GM18951 (cell line): Measurements from ENCODE around the gene UBE2L3.
A peak's percentile ranks its signal among the peaks of the same experiment; 100 is the strongest.

ENCODE experiments used
- POLR2A ChIP-seq: IDR thresholded peaks from 4 replicates; pipeline ENCODE4 v1.6.1; 2011; ENCODE audit warnings: mild to moderate bottlenecking; ENCODE audit not compliant: insufficient read length, insufficient read depth; ENCODE audit errors: extremely low read depth
- in situ Hi-C: fragments of 300-500 bp; cut with MboI; formaldehyde crosslinking; loops from one replicate; pipeline ENCODE4 v1.12.0; 2022; ENCODE audit warnings: low sequenced_read_pairs, mixed read lengths, inconsistent platforms; ENCODE audit not compliant: unreplicated experiment

Gene UBE2L3

GRCh38 chr22:21642584-21643448 is 75.3 kb downstream of the UBE2L3 start:
- peak; percentile 38 for TF ChIP-seq POLR2A
- in situ Hi-C loops, result loop anchor here (25.0 kb wide), 1 partner anchor 231 kb away; the partner anchor contains the start of gene HIC2

DNA sequence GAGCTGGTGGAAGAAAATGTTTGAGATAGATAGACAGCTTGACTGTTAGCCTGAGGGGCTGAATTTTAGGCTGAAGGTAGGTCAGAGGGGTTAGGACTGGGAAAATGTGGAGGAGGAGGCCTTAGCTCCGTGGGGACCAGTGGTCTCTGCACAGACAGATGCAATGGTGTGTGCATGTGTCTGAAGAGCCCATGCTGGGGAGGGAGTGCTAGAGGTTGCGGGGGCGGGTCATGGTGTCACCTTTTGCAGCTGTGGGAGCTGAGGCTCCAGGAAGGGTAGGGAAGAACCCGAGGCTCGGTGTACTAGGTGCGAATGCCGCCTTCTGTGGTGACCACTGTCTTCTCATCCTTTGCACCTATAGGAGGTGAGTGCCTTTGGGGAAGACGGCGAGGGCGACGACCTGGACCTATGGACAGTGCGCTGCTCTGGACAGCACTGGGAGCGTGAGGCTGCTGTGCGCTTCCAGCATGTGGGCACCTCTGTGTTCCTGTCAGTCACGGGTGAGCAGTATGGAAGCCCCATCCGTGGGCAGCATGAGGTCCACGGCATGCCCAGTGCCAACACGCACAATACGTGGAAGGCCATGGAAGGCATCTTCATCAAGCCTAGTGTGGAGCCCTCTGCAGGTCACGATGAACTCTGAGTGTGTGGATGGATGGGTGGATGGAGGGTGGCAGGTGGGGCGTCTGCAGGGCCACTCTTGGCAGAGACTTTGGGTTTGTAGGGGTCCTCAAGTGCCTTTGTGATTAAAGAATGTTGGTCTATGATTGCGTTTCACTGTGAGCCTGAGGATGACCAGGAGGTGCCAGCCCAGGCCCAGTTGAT is 76.2 kb downstream of the UBE2L3 start:
- TF ChIP-seq POLR2A, result no peak
- in situ Hi-C loops, result loop anchor here (25.0 kb wide), 1 partner anchor 231 kb away; the partner anchor contains the start of gene HIC2

- in situ Hi-C loops, result loop anchor here (25.0 kb wide), 1 partner anchor 233 kb away; the partner anchor contains the start of gene HIC2
These were observed 78.0 kb downstream of the UBE2L3 start for GRCh38 chr22:21645513-21645912.

DNA sequence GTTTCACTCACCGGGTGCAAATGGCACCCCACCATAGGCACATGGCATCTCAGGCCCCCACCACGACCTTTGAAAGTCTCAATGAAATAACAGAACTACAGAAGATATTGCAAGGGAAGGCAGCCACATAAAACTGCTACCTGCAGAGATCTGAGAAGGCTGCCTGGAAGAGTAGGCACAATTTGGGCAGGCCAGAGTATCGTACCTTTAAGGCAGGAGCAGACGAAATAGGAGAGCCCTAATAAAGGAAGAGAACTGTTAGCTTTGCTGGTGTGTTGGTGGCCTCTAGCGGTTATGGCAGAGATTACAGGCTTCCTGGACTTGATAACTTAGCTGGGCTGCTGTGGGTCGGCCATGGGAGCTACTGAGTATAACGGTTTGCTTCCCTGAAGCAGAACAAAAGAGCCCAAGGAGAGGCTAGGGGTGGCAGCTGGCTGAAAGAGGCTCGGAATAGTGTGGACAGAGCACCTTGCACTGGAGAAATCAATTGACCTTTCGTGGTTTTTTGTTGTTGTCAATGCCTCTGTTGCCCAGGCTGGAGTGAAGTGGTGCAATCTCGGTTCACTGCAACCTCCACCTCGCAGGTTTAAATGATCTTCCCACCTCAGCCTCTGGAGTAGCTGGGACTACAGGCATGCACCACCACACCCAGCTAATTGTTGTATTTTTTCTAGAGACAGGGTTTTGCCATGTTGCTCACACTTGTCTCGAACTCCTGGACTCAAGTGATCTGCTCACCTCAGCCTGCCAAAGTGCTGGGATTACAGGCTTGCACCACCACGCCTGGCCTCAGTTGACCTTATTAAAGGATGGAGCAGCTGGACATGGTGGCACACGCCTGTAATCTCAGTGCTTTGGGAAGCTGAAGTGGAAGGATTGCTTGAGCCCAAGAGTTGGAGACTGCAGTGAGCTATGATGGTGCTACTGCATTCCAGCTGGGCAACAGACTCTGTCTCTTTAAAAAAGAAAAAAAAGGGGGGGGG is 79.4 kb downstream of the UBE2L3 start:
- no peak for TF ChIP-seq POLR2A
- in situ Hi-C loops, result loop anchor here (25.0 kb wide), 1 partner anchor 235 kb away; the partner anchor contains the start of gene HIC2

GRCh38 chr22:21650280-21650679 is 82.8 kb downstream of the UBE2L3 start:
- in situ Hi-C loops, result no loop called here
- TF ChIP-seq POLR2A, result no peak

DNA sequence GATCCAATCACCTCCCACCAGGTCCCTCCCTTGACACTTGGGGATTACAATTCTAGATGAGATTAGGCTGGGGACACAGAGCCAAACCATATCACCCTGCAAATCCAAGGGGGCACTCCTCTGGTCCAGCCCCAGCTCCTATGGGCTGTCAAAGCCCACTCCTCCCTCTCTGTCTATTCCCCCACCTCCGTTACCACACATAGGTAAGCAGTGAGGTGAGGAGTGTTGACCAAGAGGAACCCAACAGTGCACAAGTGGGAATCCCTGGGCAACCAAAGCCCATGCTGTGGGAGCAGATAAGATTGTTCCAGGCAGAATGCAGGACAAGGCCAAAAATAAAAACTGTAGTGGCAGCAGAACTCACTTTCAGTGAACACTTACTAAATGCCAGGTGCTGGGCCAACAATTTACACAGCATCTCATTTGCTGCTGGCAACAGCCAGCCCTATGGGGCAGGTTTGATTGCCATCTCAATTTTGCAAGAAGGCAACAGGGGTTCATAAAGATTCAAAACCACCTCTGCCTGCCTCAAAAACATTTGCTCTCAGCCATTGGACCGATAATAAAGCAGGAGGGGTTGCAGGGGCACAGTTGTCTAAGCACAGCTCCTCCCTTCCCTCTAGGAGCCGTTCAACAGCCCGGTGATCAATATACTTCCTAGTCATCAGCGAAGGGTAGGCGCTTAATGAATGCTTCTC is 83.5 kb downstream of the UBE2L3 start:
- in situ Hi-C loops, result no loop called here
- TF ChIP-seq POLR2A, result no peak

DNA sequence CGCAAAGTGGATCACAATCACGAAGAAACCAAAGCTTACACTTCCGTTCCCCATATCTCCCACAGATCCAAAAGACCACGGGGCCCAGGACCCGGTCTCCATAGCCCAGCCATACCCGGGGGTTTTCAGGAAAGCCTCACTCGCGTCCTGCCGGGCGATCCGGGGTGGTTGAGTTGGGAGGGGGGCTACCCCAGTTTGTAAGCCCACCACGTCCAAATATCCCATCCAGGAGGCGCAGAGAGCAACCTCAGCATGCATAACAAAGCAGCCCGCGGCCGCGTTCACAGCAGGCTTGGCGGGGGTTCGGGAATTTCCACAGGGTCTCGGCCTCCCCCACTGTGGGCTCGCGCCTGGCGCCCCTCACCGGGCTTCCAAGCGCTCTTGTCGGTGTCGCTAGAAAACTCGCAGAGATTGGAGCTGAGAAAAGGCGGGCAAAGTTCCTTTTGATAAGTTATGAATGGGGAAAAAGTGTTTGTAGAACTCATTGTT is 84.1 kb downstream of the UBE2L3 start:
- no peak for TF ChIP-seq POLR2A
- in situ Hi-C loops, result no loop called here

DNA sequence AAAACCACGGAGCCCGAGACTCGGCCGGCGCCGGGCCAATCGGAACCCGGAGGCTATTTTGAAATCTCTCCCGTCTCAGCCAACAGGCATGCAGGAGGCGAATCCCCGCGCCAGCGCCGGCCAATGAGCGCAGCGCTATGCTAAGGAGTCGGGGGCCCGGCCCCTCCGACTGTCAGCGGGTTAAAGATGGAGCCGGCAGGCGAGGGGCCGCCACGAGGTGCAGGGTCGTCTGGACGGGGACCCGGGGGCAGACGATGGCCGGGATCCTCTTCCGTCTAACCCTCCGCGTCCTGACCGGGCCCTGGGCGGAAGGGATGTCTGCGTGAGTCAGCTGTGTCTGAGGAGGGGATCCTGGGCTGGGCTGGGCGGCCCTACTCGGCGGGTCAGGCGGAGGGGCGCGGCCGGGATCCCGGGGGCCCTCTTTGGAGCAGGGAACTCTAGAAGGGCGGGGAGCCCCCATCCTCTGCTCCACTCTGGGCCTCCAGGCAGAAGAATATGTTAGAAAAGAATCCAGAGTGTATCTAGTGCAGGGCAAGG is 84.6 kb downstream of the UBE2L3 start:
- in situ Hi-C loops, result no loop called here
- TF ChIP-seq POLR2A, result peak; percentile 81

GRCh38 chr22:21652547-21653545 is 85.3 kb downstream of the UBE2L3 start:
- in situ Hi-C loops, result no loop called here
- no peak for TF ChIP-seq POLR2A

- no peak for TF ChIP-seq POLR2A
- in situ Hi-C loops, result no loop called here
These were observed 89.5 kb downstream of the UBE2L3 start for GRCh38 chr22:21657020-21657359.
